PC-9 (cell line): ENCODE results near the gene ECD. TPM values are rescaled to one million over a fixed set of nuclear protein-coding genes. Genes with fewer than 3 reads are reported as not detected.

Source experiments
- BruUV-seq: library from RNA; stranded (reverse); fragments of 400-500 nt; replicated peaks from 2 replicates; lab custom pipeline; 2021; lab: Mats Ljungman, UMichigan
- CTCF ChIA-PET: fragments of 300-600 bp; sonication (Branson Sonifier 250); formaldehyde crosslinking; loops from one replicate; lab custom pipeline; 2022; ENCODE audit warnings: antibody characterized with exemption; lab: Charles Lee
- POLR2A ChIA-PET: fragments of 300-600 bp; sonication (Branson Sonifier 250); formaldehyde crosslinking; loops from one replicate; lab custom pipeline; 2022; ENCODE audit warnings: antibody characterized with exemption; ENCODE audit not compliant: unreplicated experiment; lab: Charles Lee
- DNase-seq, 2 experiments: peaks; one replicate each; pipeline versions ENCODE4 v3.0.0 to v3.0.0-alpha.2; 2015 to 2022; ENCODE audit warnings: mixed read lengths in 1 of 2
- H2AFZ ChIP-seq: fragments of 200-600 bp; sonication (generic); 2 replicates; pipeline ENCODE4 v1.8.1; 2017; ENCODE audit warnings: antibody characterized with exemption
- H3F3A ChIP-seq: fragments of 200-600 bp; sonication (generic); 2 replicates; pipeline ENCODE4 v1.8.1; 2017; ENCODE audit warnings: antibody characterized with exemption, mild to moderate bottlenecking, low read depth; ENCODE audit not compliant: insufficient read depth
- H3K27ac ChIP-seq: fragments of 200-600 bp; sonication (generic); 2 replicates; pipeline ENCODE4 v1.6.1; 2016; ENCODE audit warnings: mixed run types
- H3K27me3 ChIP-seq: fragments of 200-600 bp; sonication (generic); 2 replicates; pipeline ENCODE4 v1.6.1; 2016; ENCODE audit warnings: low read depth, mixed run types; ENCODE audit not compliant: insufficient read depth
- H3K36me3 ChIP-seq: fragments of 200-600 bp; sonication (generic); 2 replicates; pipeline ENCODE4 v1.6.1; 2016; ENCODE audit warnings: low read depth, mixed run types
- H3K4me1 ChIP-seq: fragments of 200-600 bp; sonication (generic); replicated peaks from 2 replicates; pipeline ENCODE4 v1.6.1; 2016; ENCODE audit warnings: mixed run types; ENCODE audit not compliant: insufficient read depth
- H3K4me2 ChIP-seq: fragments of 200-600 bp; sonication (generic); 2 replicates; pipeline ENCODE4 v1.6.1; 2017; ENCODE audit warnings: mixed run types
- H3K4me3 ChIP-seq: fragments of 200-600 bp; sonication (generic); 2 replicates; pipeline ENCODE4 v1.6.1; 2016; ENCODE audit warnings: mixed run types
- H3K79me2 ChIP-seq: fragments of 200-600 bp; sonication (generic); 2 replicates; pipeline ENCODE4 v1.6.1; 2017; ENCODE audit warnings: low read depth, mixed run types
- H3K9me2 ChIP-seq: fragments of 200-600 bp; sonication (generic); 2 replicates; pipeline ENCODE4 v1.8.1; 2017; ENCODE audit warnings: mild to moderate bottlenecking; ENCODE audit not compliant: insufficient read depth
- H3K9me3 ChIP-seq: fragments of 200-600 bp; sonication (generic); 2 replicates; pipeline ENCODE4 v1.8.1; 2016; ENCODE audit warnings: low read depth; ENCODE audit not compliant: insufficient read depth
- H4K20me1 ChIP-seq: fragments of 200-600 bp; sonication (generic); 2 replicates; pipeline ENCODE4 v1.8.1; 2017; ENCODE audit not compliant: insufficient read depth
- CTCF ChIP-seq: fragments of 200-600 bp; sonication (generic); conservative IDR thresholded peaks from 2 replicates; pipeline ENCODE4 v1.6.1; 2017; ENCODE audit warnings: mixed run types, antibody characterized with exemption, mild to moderate bottlenecking, moderate library complexity
- EZH2 ChIP-seq: fragments of 200-600 bp; sonication (generic); IDR thresholded peaks from 2 replicates; pipeline ENCODE4 v1.8.0; 2017; ENCODE audit warnings: antibody characterized with exemption, low read depth
- intact Hi-C: fragments of 100-400 bp; cut with micrococcal nuclease; formaldehyde crosslinking; loops from one replicate; pipeline ENCODE4 v1.10.0; 2022; ENCODE audit not compliant: unreplicated experiment
- total RNA-seq: library from RNA; stranded (reverse); gene quantifications from 2 replicates; pipeline ENCODE4 v1.2.3, GENCODE V29; 2021

ECD gene
- total RNA-seq, 1 experiment from 2014 or later, result 33.2 TPM

- no peak for DNase-seq
- H3K9me2 ChIP-seq, result no peaks in the 10 kb centered on the region
- H3K4me2 ChIP-seq, result no peak overlapping the region
- peaks cover 3% of the 10 kb centered on the region; the same call in 1 of the 2 replicates for H3F3A ChIP-seq
- no peaks in the 10 kb centered on the region for H3K27me3 ChIP-seq
- ChIA-PET CTCF (no interaction called here), POLR2A (no interaction called here)
- no peaks in the 10 kb centered on the region for H3K4me1 ChIP-seq
- H3K36me3 ChIP-seq, result 0 out of 2 replicates have a peak, but pooled peaks cover 4% of the 10 kb centered on the region
- H3K4me3 ChIP-seq, result no peak overlapping the region
- no peak overlapping the region for H3K27ac ChIP-seq
- intact Hi-C loops, result no loop called here
- H3K9me3 ChIP-seq, result no peaks in the 10 kb centered on the region; the same call in 1 of the 2 replicates
- H4K20me1 ChIP-seq, result no peaks in the 10 kb centered on the region
- no TSS peak for BruUV-seq
- H3K79me2 ChIP-seq, result no peaks in the 10 kb centered on the region
- H2AFZ ChIP-seq, result no peak overlapping the region
- TF ChIP-seq CTCF (no peak), EZH2 (no peak)
Observed at GRCh38 chr10:73206385-73206784, 38.6 kb upstream of the ECD start.

- Histone ChIP-seq H4K20me1 (no peaks in the 10 kb centered on the region), H3K36me3 (0 out of 2 replicates have a peak, but pooled peaks cover 4% of the 10 kb centered on the region), H2AFZ (no peak overlapping the region), H3K9me2 (no peaks in the 10 kb centered on the region), H3K4me1 (no peaks in the 10 kb centered on the region), H3K9me3 (no peaks in the 10 kb centered on the region; the same call in 1 of the 2 replicates), H3K4me3 (no peak overlapping the region), H3K4me2 (no peak overlapping the region), H3K27me3 (no peaks in the 10 kb centered on the region), H3F3A (peaks cover 3% of the 10 kb centered on the region; the same call in 1 of the 2 replicates), H3K27ac (no peak overlapping the region), H3K79me2 (no peaks in the 10 kb centered on the region)
- TF ChIP-seq EZH2 (no peak), CTCF (no peak)
- DNase-seq, result no peak
- ChIA-PET CTCF (no interaction called here), POLR2A (no interaction called here)
- no TSS peak for BruUV-seq
- intact Hi-C loops, result no loop called here
Observed at GRCh38 chr10:73205890-73206289, 38.1 kb upstream of the ECD start.

DNA sequence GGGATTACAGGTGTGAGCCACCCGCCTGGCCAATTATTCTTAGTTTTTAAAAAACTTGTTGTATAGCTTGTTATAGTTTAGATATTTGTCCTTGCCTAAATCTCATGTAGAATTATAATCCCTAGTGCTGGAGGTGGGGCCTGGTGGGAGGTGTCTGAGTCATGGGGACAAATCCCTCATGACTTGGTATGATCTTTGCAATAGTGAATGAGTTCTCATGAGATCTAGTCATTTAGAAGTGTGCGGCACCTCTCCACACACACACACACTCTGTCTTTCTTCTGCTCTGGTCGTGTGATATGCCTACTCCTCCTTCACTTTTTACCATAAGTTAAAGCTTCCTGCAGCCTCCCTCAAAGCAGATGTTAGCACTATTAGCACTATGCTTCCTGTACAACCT is 37.3 kb upstream of the ECD start:
- intact Hi-C loops, result no loop called here
- Histone ChIP-seq H3K4me3 (no peak overlapping the region), H4K20me1 (no peaks in the 10 kb centered on the region), H3K9me2 (no peaks in the 10 kb centered on the region), H3K27ac (no peak overlapping the region), H3K9me3 (no peaks in the 10 kb centered on the region; the same call in 1 of the 2 replicates), H3K79me2 (no peaks in the 10 kb centered on the region), H3F3A (peaks cover 3% of the 10 kb centered on the region; the same call in 1 of the 2 replicates), H2AFZ (no peak overlapping the region), H3K27me3 (no peaks in the 10 kb centered on the region), H3K36me3 (0 out of 2 replicates have a peak, but pooled peaks cover 2% of the 10 kb centered on the region), H3K4me2 (no peak overlapping the region), H3K4me1 (no peaks in the 10 kb centered on the region)
- ChIA-PET CTCF (no interaction called here), POLR2A (interaction anchor here (0.6 kb wide), 1 partner anchor 475 kb away, joined by 6 read pairs; no protein-coding TSS in a partner anchor)
- no peak for TF ChIP-seq EZH2
- no peak for TF ChIP-seq CTCF
- DNase-seq, result no peak
- BruUV-seq, result no TSS peak
